HG03354 (cell line): Measurements from ENCODE around the gene AK9.

Experiments used
- ATAC-seq: cut with Tn5 transposase; IDR thresholded peaks from one replicate; pipeline ENCODE4 v1.9.1; 2021; ENCODE audit warnings: mild to moderate bottlenecking; ENCODE audit not compliant: unreplicated experiment, poor library complexity, severe bottlenecking

The AK9 gene

GRCh38 chr6:109490713-109491112, 200.3 kb downstream of the AK9 start:
- ATAC-seq, result no peak

GRCh38 chr6:109488001-109488400, 203.0 kb downstream of the AK9 start:
- no peak for ATAC-seq

- ATAC-seq, result no peak
Measured at GRCh38 chr6:109486068-109486467, 204.9 kb downstream of the AK9 start.

DNA sequence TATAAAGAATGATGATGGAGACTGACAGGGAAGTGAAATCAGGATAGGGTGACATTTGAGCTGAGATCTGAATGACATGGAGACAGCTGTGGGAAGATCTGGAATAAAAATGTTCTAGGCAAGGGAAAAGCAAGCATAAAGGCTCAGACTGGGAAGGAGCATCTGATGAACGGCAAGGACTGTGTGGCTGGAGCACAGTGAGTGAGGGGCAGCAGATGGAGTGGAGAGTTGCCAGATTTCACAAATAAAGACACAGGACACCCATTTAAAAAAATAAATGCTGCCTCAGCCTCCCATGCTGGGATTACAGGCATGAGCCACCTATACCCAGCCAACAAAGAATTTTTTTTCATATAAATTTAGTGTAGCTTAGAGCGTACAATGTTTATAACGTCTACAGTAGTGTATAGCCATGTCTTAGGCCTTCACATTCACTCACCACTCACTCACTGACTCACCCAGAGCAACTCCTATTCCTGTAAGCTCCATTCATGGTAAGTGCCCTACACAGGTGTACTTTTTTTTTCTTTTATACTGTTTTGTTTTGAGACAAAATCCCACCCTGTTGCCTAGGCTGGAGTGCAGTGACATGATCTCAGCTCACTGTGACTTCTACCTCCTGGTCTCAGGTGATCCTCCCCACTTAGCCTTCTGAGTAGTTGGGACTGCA, 205.6 kb downstream of the AK9 start:
- ATAC-seq, result no peak

DNA sequence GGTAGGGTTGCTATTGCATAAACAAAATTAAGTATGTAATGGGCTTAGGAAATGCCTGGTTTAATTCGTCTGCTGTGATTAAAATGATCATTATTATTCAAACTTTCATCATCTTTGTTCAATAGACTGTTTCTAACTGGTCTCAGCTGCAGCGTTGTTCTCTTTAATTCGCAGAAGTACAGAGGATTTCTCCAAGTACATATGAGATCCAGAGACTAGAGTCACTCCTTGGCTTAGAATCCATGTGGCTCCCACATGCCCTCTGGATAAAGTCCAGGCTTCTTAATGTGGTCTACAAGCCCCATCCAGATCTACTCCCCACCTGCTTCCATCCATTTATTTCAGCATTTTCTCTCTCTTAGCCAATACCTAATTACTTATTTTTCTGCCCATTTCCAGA, 206.9 kb downstream of the AK9 start:
- ATAC-seq, result no peak

DNA sequence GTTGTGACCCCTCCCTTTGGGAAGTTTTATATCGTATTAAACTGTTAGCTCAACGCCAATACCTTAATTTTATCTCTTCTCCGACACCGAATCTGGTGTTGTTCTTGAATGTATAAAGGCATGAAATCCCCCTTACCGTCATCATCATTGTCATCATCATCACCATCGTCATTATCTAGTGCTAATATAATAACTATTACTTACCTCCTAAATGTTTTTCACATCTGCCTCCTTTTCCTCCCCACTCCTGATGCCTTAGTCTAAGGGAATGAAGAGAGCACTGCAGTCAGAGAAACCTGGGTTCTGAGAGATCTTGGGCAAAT, 207.3 kb downstream of the AK9 start:
- peak; percentile 9 for ATAC-seq

- ATAC-seq, result peak; percentile 86
Measured at GRCh38 chr6:109482905-109483734, 207.9 kb downstream of the AK9 start, which contains the start of gene ZBTB24. Gene ZBTB24 (minus strand): TSS chr6:109483219. CDS start chr6:109482026, 1,193 bp downstream.

DNA sequence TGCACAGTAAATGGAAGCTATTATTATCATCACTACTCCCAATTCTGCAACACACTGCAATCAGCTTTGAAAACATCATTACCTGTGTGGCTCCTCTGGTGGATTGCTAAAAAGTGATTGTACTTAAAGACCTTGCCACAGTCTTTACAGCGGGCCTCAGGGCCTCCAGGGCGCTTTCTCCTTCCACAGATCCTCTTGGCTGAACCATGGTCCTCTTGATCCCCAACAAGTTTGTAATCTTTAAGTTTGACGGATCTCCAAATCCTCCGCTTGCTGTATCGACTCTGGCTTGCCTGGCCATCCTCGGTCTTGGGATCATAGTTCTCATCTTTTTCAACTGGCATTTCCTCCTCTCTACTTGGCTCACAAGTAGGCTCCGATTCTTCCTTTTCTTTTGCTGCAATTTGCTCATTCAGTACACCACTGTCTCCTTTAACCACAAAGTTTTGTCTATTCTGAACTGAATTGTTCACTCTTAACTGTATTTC, 210.0 kb downstream of the AK9 start:
- no peak for ATAC-seq

DNA sequence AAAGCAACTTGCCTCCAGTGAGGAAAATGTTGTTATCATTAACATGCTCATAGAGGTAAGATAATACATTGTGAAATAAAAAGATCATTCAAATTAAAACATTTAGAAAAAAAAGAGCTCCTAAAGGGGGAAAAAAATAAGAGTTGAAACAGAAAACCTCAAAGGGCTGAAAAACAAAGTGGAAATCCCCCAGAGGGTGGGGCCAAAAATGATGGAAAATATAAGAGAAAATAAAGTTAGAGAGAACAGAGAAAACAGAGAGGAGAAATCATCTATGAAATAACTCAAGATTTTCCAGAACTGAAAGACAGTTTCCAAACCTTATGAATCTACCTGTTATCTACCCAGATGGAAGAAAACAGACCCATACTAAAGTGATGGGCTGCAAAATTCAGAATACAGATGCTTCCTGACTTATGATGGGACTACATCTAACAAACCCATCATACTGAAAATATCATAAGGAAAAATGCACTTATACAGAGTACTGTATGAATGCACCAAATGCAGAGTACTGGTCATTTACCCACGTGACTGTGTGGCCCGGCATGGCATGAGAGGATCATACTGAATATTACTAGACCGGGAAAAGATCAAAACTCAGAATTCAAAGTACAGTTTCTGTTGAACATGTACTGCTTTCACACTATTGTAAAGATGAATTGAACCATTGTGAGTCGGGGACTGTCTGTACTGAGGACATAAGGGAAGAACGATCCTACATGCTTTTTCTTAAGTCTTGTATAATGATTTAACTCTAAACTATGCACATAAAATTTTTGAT, 212.0 kb downstream of the AK9 start:
- no peak for ATAC-seq

DNA sequence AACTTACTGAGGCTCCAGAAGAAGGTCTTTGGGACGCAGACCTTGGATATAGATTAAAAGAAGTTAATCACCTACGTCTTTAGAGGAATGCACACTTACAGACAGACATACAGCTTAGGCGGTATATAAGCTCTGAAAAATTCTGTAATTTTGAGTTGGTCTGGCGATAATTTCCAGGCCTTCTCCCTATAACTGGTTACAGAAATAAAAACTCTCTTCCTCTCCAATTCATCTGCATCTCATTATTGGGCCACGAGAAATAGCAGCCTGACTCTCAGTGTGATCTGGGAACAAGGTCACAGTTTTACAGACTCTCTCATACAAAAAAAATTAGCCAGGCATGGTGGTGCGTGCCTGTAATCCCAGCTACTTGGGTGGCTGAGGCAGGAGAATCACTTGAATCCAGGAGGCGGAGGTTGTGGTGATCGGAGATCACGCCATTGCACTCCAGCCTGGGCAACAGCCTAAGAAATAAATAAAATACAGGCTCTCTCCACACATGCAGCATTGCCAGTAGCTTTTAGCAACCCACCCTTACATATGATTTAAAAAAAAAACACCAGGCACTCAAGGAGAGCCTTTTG, 212.7 kb downstream of the AK9 start:
- no peak for ATAC-seq

DNA sequence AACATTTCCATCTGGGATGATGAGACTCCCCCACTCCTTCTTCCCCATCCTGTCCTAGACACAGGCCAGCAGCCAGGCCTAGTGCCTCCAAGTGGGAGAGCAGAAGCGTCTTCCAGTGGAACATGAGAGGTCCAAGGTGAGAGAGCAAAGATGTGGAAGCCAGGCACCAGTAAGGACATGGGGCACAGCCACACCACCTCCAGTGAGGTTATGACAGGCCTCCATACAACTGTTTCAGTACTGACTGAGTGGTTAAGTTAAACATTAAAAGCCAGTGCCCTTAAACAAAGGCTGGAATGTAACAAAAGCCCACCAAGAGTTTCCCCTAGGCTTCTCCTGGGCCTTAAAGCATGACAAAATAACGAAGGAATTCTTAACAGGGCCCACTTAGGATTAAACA, 213.3 kb downstream of the AK9 start:
- ATAC-seq, result peak; percentile 70

GRCh38 chr6:109477184-109477583, 213.8 kb downstream of the AK9 start:
- no peak for ATAC-seq

GRCh38 chr6:109475625-109476024, 215.4 kb downstream of the AK9 start:
- ATAC-seq, result no peak

- no peak for ATAC-seq
Measured at GRCh38 chr6:109474995-109475394, 216.0 kb downstream of the AK9 start.

- ATAC-seq, result no peak
Measured at GRCh38 chr6:109473120-109473519, 217.9 kb downstream of the AK9 start.

- peak; percentile 67 for ATAC-seq
Measured at GRCh38 chr6:109472132-109472995, 218.6 kb downstream of the AK9 start.

GRCh38 chr6:109471105-109471810, 219.7 kb downstream of the AK9 start:
- no peak for ATAC-seq

DNA sequence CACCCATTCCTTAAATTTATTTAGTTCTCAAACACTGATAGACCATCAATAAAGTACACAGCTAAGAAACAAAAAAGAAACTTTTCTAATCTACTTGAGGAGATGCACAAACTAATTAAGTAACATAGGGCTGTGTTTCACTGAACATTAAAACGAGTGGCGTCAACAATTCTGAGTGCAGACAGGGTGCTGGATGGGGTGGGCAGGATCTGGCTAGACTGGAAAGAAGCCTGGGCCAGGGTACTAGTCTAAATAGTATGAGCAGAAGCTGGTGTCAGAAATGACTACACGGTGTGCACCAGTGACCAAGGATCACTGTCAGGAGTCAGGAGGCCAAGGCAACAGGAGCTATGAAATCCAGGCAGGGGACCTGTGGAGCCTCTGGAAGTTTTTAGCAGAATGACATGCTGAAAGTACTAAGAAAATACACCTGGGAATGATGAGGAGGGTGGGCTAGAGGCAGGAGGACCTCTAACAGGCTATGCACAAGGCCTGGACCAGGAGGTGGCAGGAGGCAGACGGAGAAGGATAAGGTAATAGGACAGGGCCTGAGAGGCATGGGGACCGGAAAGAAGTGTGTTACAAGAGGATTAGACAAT, 221.3 kb downstream of the AK9 start:
- no peak for ATAC-seq
